Subcutaneous abdominal adipose tissue (tissue), 5 donors: ENCODE results near the gene QRICH1.
A peak's percentile ranks its signal among the peaks of the same experiment; 100 is the strongest.

ENCODE experiments used
- H3K27ac ChIP-seq: one replicate; pipeline ENCODE4 v1.7.0; 2013; ENCODE audit warnings: low read depth, mild to moderate bottlenecking, inconsistent platforms, low read length, moderate library complexity
- H3K27me3 ChIP-seq, 5 donors: one replicate each; pipeline ENCODE4 v1.7.0; 2013; ENCODE audit warnings: low read length in 5 of 5, inconsistent platforms in 1 of 5; ENCODE audit not compliant: control insufficient read depth in 5 of 5, insufficient read depth in 4 of 5
- H3K36me3 ChIP-seq, 5 donors: one replicate each; pipeline ENCODE4 v1.7.0; 2013; ENCODE audit warnings: low read length in 5 of 5; ENCODE audit not compliant: control insufficient read depth in 5 of 5, insufficient read depth in 5 of 5
- H3K4me1 ChIP-seq, 5 donors: one replicate each; pipeline ENCODE4 v1.7.0; 2013; ENCODE audit warnings: low read length in 5 of 5, mild to moderate bottlenecking in 3 of 5, moderate library complexity in 1 of 5; ENCODE audit not compliant: control insufficient read depth in 5 of 5, insufficient read depth in 5 of 5
- H3K4me3 ChIP-seq, 5 donors: one replicate each; pipeline ENCODE4 v1.7.0; 2013; ENCODE audit warnings: low read length in 5 of 5, low read depth in 1 of 5
- H3K9ac ChIP-seq, 5 donors: one replicate each; pipeline ENCODE4 v1.7.0; 2013; ENCODE audit warnings: low read length in 5 of 5, mild to moderate bottlenecking in 4 of 5, moderate library complexity in 3 of 5
- H3K9me3 ChIP-seq, 5 donors: one replicate each; pipeline ENCODE4 v1.7.0; 2013; ENCODE audit warnings: low read length in 5 of 5; ENCODE audit not compliant: control insufficient read depth in 5 of 5
- donor health status: healthy.
- donor health status: healthy.
- donor health status: healthy.
- donor health status: healthy.
- donor health status: healthy.

QRICH1 gene

DNA sequence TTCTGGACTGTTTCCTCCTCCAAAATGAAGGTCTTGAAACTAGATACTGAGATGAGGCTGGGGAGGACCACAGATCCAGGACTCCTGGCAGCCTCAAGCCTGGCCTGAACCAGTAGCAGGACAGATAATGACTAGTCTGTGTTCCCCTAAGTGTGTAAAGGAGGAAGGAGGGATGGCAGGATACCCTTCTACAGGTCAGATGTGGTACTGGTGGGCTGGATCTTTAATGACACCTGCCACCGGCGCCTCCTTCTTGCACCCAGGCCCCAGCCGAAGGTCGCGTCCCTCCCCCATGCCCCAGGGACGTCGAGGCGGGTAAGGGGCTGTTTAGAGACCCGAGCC lies 26.2 kb upstream of the QRICH1 start:
- Histone ChIP-seq H3K36me3 (peaks cover 0 to 81% (median 73%) of the 10 kb centered on the region in 5 donors), H3K9me3 (no peaks in the 10 kb centered on the region), H3K4me1 (peaks cover 12 to 35% (median 26%) of the 10 kb centered on the region in 5 donors), H3K27ac (peak overlapping the region; percentile 94), H3K27me3 (no peaks in the 10 kb centered on the region), H3K9ac (peak overlapping the region; percentile 96 to 100 (median 98)), H3K4me3 (peak overlapping the region; percentile 80 to 95 (median 93))

DNA sequence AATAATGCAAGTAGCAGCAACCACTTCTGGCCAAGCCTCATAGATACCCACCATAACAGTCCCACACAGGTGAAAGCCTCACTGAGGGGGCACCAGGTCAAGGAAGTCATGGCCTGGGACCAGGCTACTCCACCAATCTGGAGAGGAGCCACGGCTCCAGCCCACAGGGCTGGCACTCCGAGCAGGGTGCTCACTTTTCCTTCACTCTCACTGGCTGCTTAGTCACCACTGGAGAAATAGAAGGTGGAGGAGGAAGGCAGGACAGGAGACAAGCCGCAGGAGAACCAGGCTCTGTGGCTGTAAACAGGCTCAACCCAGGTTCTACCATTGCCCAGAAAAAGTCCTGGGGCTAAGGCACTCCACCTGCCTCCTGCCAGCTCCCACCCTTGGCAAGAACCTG lies 25.6 kb upstream of the QRICH1 start:
- H3K9ac ChIP-seq = peak overlapping the region; percentile 96 to 100 (median 98)
- no peaks in the 10 kb centered on the region for H3K27me3 ChIP-seq
- peak overlapping the region; percentile 94 for H3K27ac ChIP-seq
- no peaks in the 10 kb centered on the region for H3K9me3 ChIP-seq
- H3K36me3 ChIP-seq = peaks cover 0 to 81% (median 73%) of the 10 kb centered on the region in 5 donors
- peak overlapping the region; percentile 80 to 95 (median 93) for H3K4me3 ChIP-seq
- peaks cover 12 to 35% (median 26%) of the 10 kb centered on the region in 5 donors for H3K4me1 ChIP-seq

DNA sequence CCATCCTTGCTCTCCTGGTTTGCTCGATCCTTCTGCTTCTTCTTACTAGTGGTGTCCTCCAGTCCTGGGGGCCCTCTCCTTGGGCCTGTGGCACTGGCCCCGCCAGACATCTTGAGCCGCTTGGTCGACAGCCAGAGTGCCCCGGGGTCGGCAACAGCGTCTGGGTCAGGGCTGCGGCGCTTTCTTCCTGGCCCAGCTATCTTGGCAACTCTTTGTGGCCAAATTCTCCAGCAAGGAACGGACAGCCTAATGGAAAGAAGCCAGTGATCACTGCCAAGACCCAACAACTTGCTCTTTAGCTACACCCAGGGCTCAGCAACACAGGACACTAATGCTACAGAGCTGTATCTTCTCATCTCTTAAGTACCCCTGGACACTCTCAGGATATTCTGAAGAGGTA lies 25.2 kb upstream of the QRICH1 start:
- H3K36me3 ChIP-seq = peaks cover 0 to 81% (median 73%) of the 10 kb centered on the region in 5 donors
- H3K4me1 ChIP-seq = peaks cover 12 to 35% (median 26%) of the 10 kb centered on the region in 5 donors
- H3K27me3 ChIP-seq = no peaks in the 10 kb centered on the region
- H3K9ac ChIP-seq = peak overlapping the region; percentile 96 to 100 (median 98)
- H3K9me3 ChIP-seq = no peaks in the 10 kb centered on the region
- H3K4me3 ChIP-seq = peak overlapping the region in 3 of 5 donors; percentile 2 to 93 (median 80)
- peak overlapping the region; percentile 94 for H3K27ac ChIP-seq

DNA sequence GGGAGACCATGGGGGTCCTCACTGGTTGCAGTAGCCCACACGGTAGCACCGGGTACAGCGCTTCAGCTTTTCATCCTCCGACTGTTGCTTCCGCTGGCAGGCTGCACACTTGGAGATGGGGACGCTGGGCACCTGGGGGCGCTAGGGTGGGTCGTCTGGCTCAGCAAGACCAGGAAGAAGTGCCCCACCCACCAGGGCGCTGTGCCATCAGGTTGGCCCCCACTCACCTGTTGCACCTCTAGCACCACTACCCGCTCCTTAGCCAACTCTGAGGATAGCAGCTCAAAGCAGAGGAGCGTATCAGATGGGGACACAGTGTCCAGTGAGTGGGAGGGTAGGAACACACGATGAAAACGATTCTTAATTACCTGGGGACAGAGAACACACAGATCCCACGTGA lies 18.4 kb upstream of the QRICH1 start:
- no peak overlapping the region for H3K4me3 ChIP-seq
- no peaks in the 10 kb centered on the region for H3K9me3 ChIP-seq
- H3K27me3 ChIP-seq = no peaks in the 10 kb centered on the region
- peaks cover 0 to 99% (median 96%) of the 10 kb centered on the region in 5 donors for H3K36me3 ChIP-seq
- peaks cover 0 to 6% (median 0%) of the 10 kb centered on the region in 5 donors for H3K4me1 ChIP-seq
- no peak overlapping the region for H3K9ac ChIP-seq
- no peak overlapping the region for H3K27ac ChIP-seq

DNA sequence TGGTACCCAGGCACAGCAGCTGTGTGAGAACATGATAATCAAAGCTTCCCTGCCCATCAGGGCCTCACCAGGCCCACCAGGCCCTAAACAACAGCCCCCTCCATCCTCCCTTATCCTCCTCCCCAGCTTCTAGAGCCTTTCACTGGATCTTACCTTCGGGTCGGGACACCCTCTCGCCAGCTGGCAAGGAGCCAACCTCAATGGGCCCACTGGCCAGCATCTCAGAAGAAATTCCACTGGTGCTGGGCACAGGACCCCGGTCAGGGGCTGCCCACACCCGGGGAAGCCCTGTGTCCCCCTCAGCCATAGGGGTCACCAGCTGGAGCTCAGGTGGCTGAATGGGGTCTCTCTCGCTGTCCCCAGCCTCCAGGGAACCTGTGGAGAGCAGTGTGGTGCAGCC lies 17.5 kb upstream of the QRICH1 start:
- no peak overlapping the region for H3K27ac ChIP-seq
- H3K36me3 ChIP-seq = peaks cover 0 to 97% (median 92%) of the 10 kb centered on the region in 5 donors
- no peaks in the 10 kb centered on the region for H3K27me3 ChIP-seq
- no peak overlapping the region for H3K4me3 ChIP-seq
- H3K9ac ChIP-seq = no peak overlapping the region
- H3K9me3 ChIP-seq = no peaks in the 10 kb centered on the region
- no peaks in the 10 kb centered on the region for H3K4me1 ChIP-seq

DNA sequence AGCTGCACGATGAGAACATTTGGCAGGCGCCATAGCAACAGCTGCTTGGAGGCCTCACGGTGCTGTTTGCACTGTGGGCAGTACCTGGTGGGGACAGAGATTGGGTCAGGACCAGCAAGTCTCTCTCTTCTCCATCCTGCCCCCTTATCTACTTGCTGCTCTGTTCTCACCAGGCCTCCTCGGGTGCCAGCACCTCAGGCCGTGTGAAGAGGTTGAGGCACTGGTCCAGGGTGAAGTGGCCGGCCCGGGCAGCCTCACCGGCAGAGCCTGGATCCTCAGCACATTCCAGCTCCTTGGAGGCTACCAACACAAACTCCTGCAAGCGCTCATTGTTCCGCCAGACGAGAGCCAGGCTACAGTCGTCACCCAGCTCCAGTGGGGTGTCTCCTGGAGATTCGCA lies 16.9 kb upstream of the QRICH1 start:
- Histone ChIP-seq H3K4me1 (peaks cover 0 to 3% (median under 1%) of the 10 kb centered on the region in 5 donors), H3K9ac (no peak overlapping the region), H3K36me3 (peaks cover 0 to 95% (median 87%) of the 10 kb centered on the region in 5 donors)

DNA sequence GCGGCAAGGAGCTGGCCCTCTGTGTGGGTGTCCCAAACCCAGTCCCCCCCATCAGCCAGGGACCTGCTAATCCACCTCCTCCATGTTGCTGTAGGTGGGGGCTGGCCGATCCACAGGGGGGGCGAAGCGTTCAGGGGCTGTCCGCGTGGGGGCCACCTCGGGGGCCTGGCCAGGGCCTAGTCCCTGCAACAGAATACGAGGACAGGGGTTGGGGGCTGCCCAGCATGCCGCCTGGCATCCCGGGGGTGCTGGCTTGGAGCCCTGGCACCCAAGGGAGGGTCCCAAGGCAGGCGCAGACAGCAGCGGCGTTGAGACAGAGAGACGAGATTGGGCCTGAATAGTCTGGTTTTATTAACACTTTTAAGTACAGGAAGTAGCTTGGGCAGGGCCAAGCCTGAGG lies 14.5 kb upstream of the QRICH1 start:
- H3K36me3 ChIP-seq = peaks cover 0 to 71% (median 63%) of the 10 kb centered on the region in 5 donors
- no peak overlapping the region for H3K9ac ChIP-seq
- peaks cover 6 to 22% (median 20%) of the 10 kb centered on the region in 5 donors for H3K4me1 ChIP-seq
- no peaks in the 10 kb centered on the region for H3K27me3 ChIP-seq
- no peak overlapping the region for H3K4me3 ChIP-seq
- no peaks in the 10 kb centered on the region for H3K9me3 ChIP-seq
- H3K27ac ChIP-seq = no peak overlapping the region

More for the DNA sequence above, 16.9 kb upstream of the QRICH1 start:
- Histone ChIP-seq H3K9me3 (no peaks in the 10 kb centered on the region), H3K27me3 (no peaks in the 10 kb centered on the region), H3K27ac (no peak overlapping the region), H3K4me3 (no peak overlapping the region)

DNA sequence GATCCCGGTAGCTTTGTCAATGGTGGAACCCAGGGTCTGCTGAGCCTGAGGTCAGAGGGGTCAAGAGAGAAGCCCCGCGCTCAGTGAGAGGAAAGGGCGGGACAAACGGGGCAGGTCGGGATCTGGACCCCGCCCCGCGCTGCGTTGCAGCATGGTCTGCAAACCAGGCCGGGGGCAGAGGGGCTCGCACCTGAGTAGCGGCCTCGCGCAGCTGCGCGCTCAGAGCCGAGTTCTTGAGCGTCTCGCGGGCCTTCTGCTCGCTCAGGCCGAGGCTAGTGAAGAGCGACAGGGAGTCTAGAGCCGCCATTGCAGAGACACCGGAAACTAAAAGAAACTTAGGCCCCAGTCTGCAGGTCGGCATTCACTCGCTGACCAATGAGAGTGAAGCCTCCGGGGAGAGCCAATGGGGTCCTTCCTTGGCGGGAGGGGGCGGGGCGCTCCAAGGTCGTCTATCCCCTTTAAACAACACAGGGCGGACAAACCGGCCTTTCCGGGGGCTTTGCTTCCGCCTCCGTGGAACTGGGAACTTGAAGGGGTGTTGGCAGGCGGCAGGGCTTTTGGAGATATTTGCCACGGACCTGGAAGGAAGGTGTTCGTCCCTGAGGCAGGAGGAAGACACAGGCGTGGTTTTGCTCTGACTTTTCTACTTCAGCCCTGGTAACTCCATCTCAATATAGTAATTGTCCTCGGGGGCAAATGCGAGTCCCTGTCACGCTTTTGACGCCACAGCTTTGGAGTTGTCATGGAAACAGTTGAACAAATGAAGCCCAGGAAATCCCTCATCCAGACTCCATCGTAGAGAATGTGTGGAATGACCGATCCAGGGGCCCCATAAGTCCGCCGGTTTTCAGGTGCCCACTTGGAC lies 10.8 kb upstream of the QRICH1 start, which contains the start of gene QARS1:
Gene QARS1 (minus strand): TSS at position 331 of the 865 bp plus-strand sequence. CDS start 24 bp downstream, at position 307.
- Histone ChIP-seq H3K36me3 (peaks cover 0 to 64% (median 56%) of the 10 kb centered on the region in 5 donors), H3K9ac (peak within 1 kb of the TSS; percentile 57 to 99 (median 89)), H3K4me1 (peaks cover 6 to 26% (median 23%) of the 10 kb centered on the region in 5 donors), H3K4me3 (peak within 1 kb of the TSS; percentile 90 to 99 (median 97)), H3K9me3 (no peaks in the 10 kb centered on the region), H3K27me3 (no peaks in the 10 kb centered on the region), H3K27ac (peak within 1 kb of the TSS; percentile 56)

DNA sequence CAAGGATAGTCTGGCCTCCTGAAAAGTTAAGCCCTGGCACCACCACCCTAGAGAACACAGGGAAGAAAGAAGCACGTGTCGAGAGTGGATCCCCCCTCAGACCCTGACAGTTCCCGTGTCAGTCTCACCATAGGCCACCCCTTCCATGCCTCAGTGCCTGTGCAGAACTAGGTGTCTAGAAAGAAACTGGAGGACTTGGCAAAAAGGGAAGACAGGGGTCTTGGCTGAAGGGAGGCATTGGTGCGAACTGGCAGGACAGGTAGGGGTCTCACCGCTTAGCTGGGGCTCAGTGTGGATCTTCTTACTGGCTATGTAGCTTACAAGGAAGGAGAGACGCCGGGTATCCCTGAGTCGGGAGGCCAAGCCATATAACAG lies 10.2 kb upstream of the QRICH1 start:
- peak overlapping the region; percentile 90 to 99 (median 97) for H3K4me3 ChIP-seq
- peak overlapping the region; percentile 57 to 99 (median 89) for H3K9ac ChIP-seq
- peaks cover 0 to 64% (median 56%) of the 10 kb centered on the region in 5 donors for H3K36me3 ChIP-seq
- H3K9me3 ChIP-seq = no peaks in the 10 kb centered on the region
- no peaks in the 10 kb centered on the region for H3K27me3 ChIP-seq
- peak overlapping the region; percentile 56 for H3K27ac ChIP-seq
- peaks cover 6 to 26% (median 23%) of the 10 kb centered on the region in 5 donors for H3K4me1 ChIP-seq

DNA sequence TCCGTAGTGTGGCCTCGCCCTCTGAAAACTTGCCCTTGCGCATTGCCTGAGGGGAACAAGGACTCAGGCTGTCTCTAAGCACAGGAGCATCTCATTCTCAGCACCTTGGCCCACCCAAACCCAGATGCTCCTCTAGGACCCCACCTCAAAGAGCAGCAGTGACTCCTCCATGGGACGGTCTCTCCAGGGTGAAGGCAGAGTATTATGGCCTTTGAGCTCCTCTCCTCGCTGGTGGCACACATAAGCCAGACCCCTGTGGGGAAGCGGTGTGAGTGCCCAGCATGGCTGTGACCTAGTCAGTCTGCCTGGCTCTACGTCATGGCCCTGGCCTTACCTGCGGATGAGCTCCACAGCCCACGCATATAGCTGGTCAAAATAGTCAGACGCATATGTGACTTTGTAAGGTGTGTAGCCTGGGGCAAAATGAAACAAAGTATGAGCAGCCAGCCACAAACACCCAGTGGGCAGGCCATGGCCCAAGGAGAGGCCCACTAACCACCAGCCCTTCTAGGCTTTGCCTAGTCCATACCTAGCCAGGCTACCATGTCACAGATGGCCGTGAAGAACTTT lies 6.3 kb upstream of the QRICH1 start:
- Histone ChIP-seq H3K9me3 (no peaks in the 10 kb centered on the region), H3K27me3 (no peaks in the 10 kb centered on the region), H3K9ac (peak overlapping the region in 1 of 5 donors; percentile 20), H3K4me3 (no peak overlapping the region), H3K36me3 (peaks cover 0 to 60% (median 56%) of the 10 kb centered on the region in 5 donors), H3K4me1 (peaks cover 6 to 19% (median 18%) of the 10 kb centered on the region in 5 donors), H3K27ac (no peak overlapping the region)
